Measurements from ENCODE around the gene TSPAN9. TPM values are rescaled to one million over a fixed set of nuclear protein-coding genes. Genes with fewer than 3 reads are reported as not detected.

Gene TSPAN9
- total RNA-seq, 1 donor from 2014 or later, result 7.8 TPM

- H3K4me3 Mint-ChIP-seq, result no peak overlapping the region
- H3K9ac ChIP-seq, result no peak overlapping the region
- TF ChIP-seq EZH2phosphoT487 (IDR thresholded peaks at IDR 0.05), result no peak
- no peak for TF ChIP-seq EZH2 (IDR thresholded peaks at IDR 0.05)
- peak overlapping the region; percentile 68 for H3K27ac Mint-ChIP-seq
- H3K9me3 ChIP-seq (ENCODE audit: low read depth), result no peaks in the 10 kb centered on the region
- peaks cover 34% of the 10 kb centered on the region for H3K4me1 ChIP-seq
- H2AFZ ChIP-seq (replicated peaks), result no peak overlapping the region
- H3K27me3 Mint-ChIP-seq (ENCODE audit: insufficient read depth, low read depth), result peaks cover 8% of the 10 kb centered on the region
- no peak overlapping the region for H3K4me3 ChIP-seq
- H3K4me2 ChIP-seq, result no peak overlapping the region
- no peaks in the 10 kb centered on the region for H3K9me3 Mint-ChIP-seq
- H3K79me2 ChIP-seq (ENCODE audit: low read depth), result no peaks in the 10 kb centered on the region
- H4K20me1 ChIP-seq (ENCODE audit: low read depth), result peaks cover 34% of the 10 kb centered on the region
- H3K4me1 Mint-ChIP-seq, result peaks cover 38% of the 10 kb centered on the region
- no peaks in the 10 kb centered on the region for H3K27me3 ChIP-seq
- no peaks in the 10 kb centered on the region for H3K36me3 ChIP-seq
- H3F3A ChIP-seq (ENCODE audit: low read depth), result peaks cover 12% of the 10 kb centered on the region
- H3K27ac ChIP-seq, result no peak overlapping the region
- H3K36me3 Mint-ChIP-seq, result no peaks in the 10 kb centered on the region
- DNase-seq (ENCODE audit: low spot score), result no peak
Measured at GRCh38 chr12:3186546-3187215, 109.5 kb downstream of the TSPAN9 start.

GRCh38 chr12:3187846-3188770, 110.9 kb downstream of the TSPAN9 start:
- Histone ChIP-seq H3K36me3 (no peaks in the 10 kb centered on the region), H3K79me2 (ENCODE audit: low read depth) (no peaks in the 10 kb centered on the region), H4K20me1 (ENCODE audit: low read depth) (peaks cover 35% of the 10 kb centered on the region), H3K27me3 (no peaks in the 10 kb centered on the region), H3F3A (ENCODE audit: low read depth) (peaks cover 8% of the 10 kb centered on the region), H3K4me3 (no peak overlapping the region), H3K9ac (no peak overlapping the region), H3K27ac (no peak overlapping the region), H2AFZ (replicated peaks) (no peak overlapping the region), H3K4me1 (peaks cover 29% of the 10 kb centered on the region), H3K4me2 (no peak overlapping the region), H3K9me3 (ENCODE audit: low read depth) (no peaks in the 10 kb centered on the region)
- no peaks in the 10 kb centered on the region for H3K9me3 Mint-ChIP-seq
- H3K4me1 Mint-ChIP-seq, result peaks cover 26% of the 10 kb centered on the region
- H3K27ac Mint-ChIP-seq, result no peak overlapping the region
- H3K4me3 Mint-ChIP-seq, result no peak overlapping the region
- no peak for DNase-seq (ENCODE audit: low spot score)
- TF ChIP-seq CTCF (IDR thresholded peaks at IDR 0.05) (no peak), EZH2phosphoT487 (IDR thresholded peaks at IDR 0.05) (no peak), EZH2 (IDR thresholded peaks at IDR 0.05) (no peak)
- H3K36me3 Mint-ChIP-seq, result no peaks in the 10 kb centered on the region
- H3K27me3 Mint-ChIP-seq (ENCODE audit: insufficient read depth, low read depth), result peaks cover 13% of the 10 kb centered on the region

GRCh38 chr12:3189282-3189681, 112.1 kb downstream of the TSPAN9 start:
- H3K9me3 Mint-ChIP-seq, result no peaks in the 10 kb centered on the region
- Histone ChIP-seq H3K4me2 (no peak overlapping the region), H2AFZ (replicated peaks) (no peak overlapping the region), H3K79me2 (ENCODE audit: low read depth) (no peaks in the 10 kb centered on the region), H3K27me3 (no peaks in the 10 kb centered on the region), H3K9ac (no peak overlapping the region), H3K36me3 (no peaks in the 10 kb centered on the region), H4K20me1 (ENCODE audit: low read depth) (peaks cover 34% of the 10 kb centered on the region), H3K4me1 (peaks cover 19% of the 10 kb centered on the region), H3K27ac (no peak overlapping the region), H3K4me3 (no peak overlapping the region), H3K9me3 (ENCODE audit: low read depth) (no peaks in the 10 kb centered on the region), H3F3A (ENCODE audit: low read depth) (no peaks in the 10 kb centered on the region)
- H3K4me1 Mint-ChIP-seq, result peaks cover 24% of the 10 kb centered on the region
- no peak overlapping the region for H3K27ac Mint-ChIP-seq
- no peak for DNase-seq (ENCODE audit: low spot score)
- TF ChIP-seq EZH2phosphoT487 (IDR thresholded peaks at IDR 0.05) (no peak), CTCF (IDR thresholded peaks at IDR 0.05) (no peak), EZH2 (IDR thresholded peaks at IDR 0.05) (no peak)
- no peak overlapping the region for H3K4me3 Mint-ChIP-seq
- H3K36me3 Mint-ChIP-seq, result no peaks in the 10 kb centered on the region
- peaks cover 13% of the 10 kb centered on the region for H3K27me3 Mint-ChIP-seq (ENCODE audit: insufficient read depth, low read depth)
